DND-41 (cell line): ENCODE data around the gene KPNA1.
A peak's percentile ranks its signal among the peaks of the same experiment; 100 is the strongest.

Experiments
- ATAC-seq: fragments of 200-7000 bp; cut with Tn5 transposase; 3 replicates; pipeline ENCODE4 v1.9.1; 2021; ENCODE audit warnings: low read depth; ENCODE audit not compliant: insufficient read depth
- DNase-seq: peaks from one replicate; pipeline ENCODE4 v3.0.0-alpha.2; 2020
- H2AFZ ChIP-seq: 2 replicates; pipeline ENCODE4 v1.6.0; 2012; ENCODE audit warnings: low read depth, low read length
- H3K27ac ChIP-seq: 2 replicates; pipeline ENCODE4 v1.5.1; 2012; ENCODE audit warnings: low read length, inconsistent platforms
- H3K27me3 ChIP-seq: fragments of 200-600 bp; sonication (generic); 2 replicates; pipeline ENCODE4 v1.6.0; 2012; ENCODE audit warnings: low read length, mild to moderate bottlenecking, inconsistent platforms; ENCODE audit not compliant: insufficient read depth, poor library complexity
- H3K36me3 ChIP-seq: 2 replicates; pipeline ENCODE4 v1.5.1; 2012; ENCODE audit warnings: low read length, inconsistent platforms; ENCODE audit not compliant: insufficient read depth
- H3K4me1 ChIP-seq: 2 replicates; pipeline ENCODE4 v1.5.1; 2012; ENCODE audit warnings: mild to moderate bottlenecking, low read length; ENCODE audit not compliant: insufficient read depth
- H3K4me2 ChIP-seq: 2 replicates; pipeline ENCODE4 v1.6.0; 2012; ENCODE audit warnings: mild to moderate bottlenecking, moderate library complexity, low read length, inconsistent platforms; ENCODE audit not compliant: insufficient read depth
- H3K4me3 ChIP-seq, 2 experiments: fragments of 200-600 bp in 1 of 2; shearing (Covaris generic) in 1 of 2; 2 replicates each; pipeline ENCODE4 v1.5.1; 2012 to 2016; ENCODE audit warnings: inconsistent platforms in 2 of 2, low read length in 2 of 2, mild to moderate bottlenecking in 2 of 2, low read depth in 1 of 2, moderate library complexity in 1 of 2
- H3K79me2 ChIP-seq: 2 replicates; pipeline ENCODE4 v1.6.0; 2012; ENCODE audit warnings: low read length, inconsistent platforms; ENCODE audit not compliant: insufficient read depth
- H3K9ac ChIP-seq: 2 replicates; pipeline ENCODE4 v1.6.0; 2012; ENCODE audit warnings: low read depth, mild to moderate bottlenecking, inconsistent platforms, low read length, moderate library complexity
- H3K9me3 ChIP-seq: 2 replicates; pipeline ENCODE4 v1.5.1; 2012; ENCODE audit warnings: low read length, moderate library complexity, mild to moderate bottlenecking, inconsistent platforms; ENCODE audit not compliant: insufficient read depth, severe bottlenecking
- H4K20me1 ChIP-seq: 2 replicates; pipeline ENCODE4 v1.6.0; 2012; ENCODE audit warnings: low read length; ENCODE audit not compliant: insufficient read depth
- EZH2 ChIP-seq: IDR thresholded peaks from 3 replicates; pipeline ENCODE4 v1.6.1; 2012; ENCODE audit warnings: borderline replicate concordance, low read depth, mild to moderate bottlenecking, moderate library complexity, low read length, inconsistent platforms; ENCODE audit not compliant: severe bottlenecking
- TF ChIP-seq, protein P1 (sequence below): IDR thresholded peaks from 2 replicates; pipeline ENCODE4 v1.5.1; 2012; ENCODE audit warnings: borderline replicate concordance, low read length, moderate library complexity, mild to moderate bottlenecking; ENCODE audit not compliant: poor library complexity, severe bottlenecking; ENCODE audit errors: extremely low read depth

The KPNA1 gene

DNA sequence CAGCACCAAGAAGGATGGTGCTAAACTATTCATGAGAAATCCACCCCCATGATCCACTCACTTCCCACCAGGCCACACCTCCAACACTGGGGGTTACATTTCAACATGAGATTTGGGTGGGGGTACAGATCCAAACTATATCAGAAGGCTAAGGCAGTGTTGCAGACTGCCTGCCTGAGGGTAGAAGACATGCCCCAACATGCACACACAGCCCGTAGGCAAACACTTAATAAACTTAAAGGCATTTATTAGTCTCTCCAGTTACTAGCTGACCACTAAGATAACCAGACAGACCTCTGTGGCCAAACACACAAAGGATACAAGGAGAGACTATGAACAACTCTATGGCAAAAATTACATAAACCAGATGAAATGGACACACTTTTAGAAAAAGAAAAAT lies 120.6 kb downstream of the KPNA1 start:
- Histone ChIP-seq H3K4me3 (no peak overlapping the region), H3K27ac (no peak overlapping the region), H3K9ac (no peak overlapping the region), H3K4me1 (no peaks in the 10 kb centered on the region), H3K27me3 (no peaks in the 10 kb centered on the region), H4K20me1 (peaks cover 4% of the 10 kb centered on the region; the same call in 1 of the 2 replicates), H3K9me3 (no peaks in the 10 kb centered on the region), H3K79me2 (peaks cover 57% of the 10 kb centered on the region), H3K4me2 (no peak overlapping the region), H2AFZ (no peak overlapping the region), H3K36me3 (peaks cover 19% of the 10 kb centered on the region)
- TF ChIP-seq, protein P1, sequence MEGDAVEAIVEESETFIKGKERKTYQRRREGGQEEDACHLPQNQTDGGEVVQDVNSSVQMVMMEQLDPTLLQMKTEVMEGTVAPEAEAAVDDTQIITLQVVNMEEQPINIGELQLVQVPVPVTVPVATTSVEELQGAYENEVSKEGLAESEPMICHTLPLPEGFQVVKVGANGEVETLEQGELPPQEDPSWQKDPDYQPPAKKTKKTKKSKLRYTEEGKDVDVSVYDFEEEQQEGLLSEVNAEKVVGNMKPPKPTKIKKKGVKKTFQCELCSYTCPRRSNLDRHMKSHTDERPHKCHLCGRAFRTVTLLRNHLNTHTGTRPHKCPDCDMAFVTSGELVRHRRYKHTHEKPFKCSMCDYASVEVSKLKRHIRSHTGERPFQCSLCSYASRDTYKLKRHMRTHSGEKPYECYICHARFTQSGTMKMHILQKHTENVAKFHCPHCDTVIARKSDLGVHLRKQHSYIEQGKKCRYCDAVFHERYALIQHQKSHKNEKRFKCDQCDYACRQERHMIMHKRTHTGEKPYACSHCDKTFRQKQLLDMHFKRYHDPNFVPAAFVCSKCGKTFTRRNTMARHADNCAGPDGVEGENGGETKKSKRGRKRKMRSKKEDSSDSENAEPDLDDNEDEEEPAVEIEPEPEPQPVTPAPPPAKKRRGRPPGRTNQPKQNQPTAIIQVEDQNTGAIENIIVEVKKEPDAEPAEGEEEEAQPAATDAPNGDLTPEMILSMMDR, result no peak
- no peak for TF ChIP-seq EZH2
- ATAC-seq (no peak), DNase-seq (no peak)

DNA sequence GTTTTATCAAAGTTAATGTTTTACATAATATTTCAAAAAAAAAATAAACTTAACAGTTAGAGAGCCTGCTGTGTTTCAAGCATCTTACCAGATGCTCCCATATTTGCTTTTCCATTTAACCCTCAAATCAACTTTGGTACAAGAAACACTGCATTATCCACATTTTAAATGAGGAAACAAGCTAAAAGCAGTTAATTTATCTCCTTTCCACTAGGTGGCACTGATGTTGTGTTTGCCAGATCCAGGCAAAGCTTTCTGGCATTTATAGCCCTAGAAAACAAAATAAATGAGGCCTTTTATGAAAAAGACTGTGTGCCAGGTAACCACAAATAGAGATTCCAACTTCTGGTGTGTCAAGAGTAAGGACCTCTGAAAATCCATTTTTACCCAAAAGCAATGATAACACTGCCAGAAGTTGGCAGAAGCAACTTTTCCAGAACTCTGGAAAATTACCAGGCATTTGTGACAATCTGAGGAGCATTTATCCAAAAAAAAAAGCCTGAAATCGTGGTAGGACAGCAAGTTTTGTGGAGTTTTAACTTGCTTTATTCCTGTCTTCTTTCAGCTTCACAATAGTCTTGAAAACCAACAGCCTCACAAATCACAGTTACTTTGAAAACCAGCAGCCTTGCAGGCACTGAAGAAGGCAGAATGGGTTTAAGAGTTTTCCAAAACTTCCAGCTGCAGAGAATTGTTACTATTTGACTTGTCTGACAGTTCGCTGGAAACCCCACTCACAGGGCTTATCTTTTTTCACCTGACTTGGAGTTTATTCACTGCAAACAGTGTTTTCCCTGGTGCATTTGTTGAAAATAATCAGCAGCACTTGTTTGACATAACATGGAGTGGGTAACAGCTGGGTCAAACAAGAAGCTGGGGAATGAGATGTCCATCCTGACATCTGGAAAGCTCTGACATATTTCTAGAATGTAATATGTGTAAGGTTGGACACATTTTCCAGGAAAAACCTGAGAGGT lies 121.6 kb downstream of the KPNA1 start:
- H2AFZ ChIP-seq, result no peak overlapping the region
- H3K4me1 ChIP-seq, result peaks cover 4% of the 10 kb centered on the region; the same call in 1 of the 2 replicates
- peak; percentile 70 for ATAC-seq
- no peak overlapping the region for H3K9ac ChIP-seq
- TF ChIP-seq, protein P1, result peak; percentile 82
- TF ChIP-seq EZH2, result no peak
- no peaks in the 10 kb centered on the region for H3K9me3 ChIP-seq
- H3K4me2 ChIP-seq, result no peak overlapping the region
- DNase-seq, result peak; percentile 34
- H3K27me3 ChIP-seq, result no peaks in the 10 kb centered on the region
- H3K4me3 ChIP-seq, result no peak overlapping the region
- peaks cover 62% of the 10 kb centered on the region for H3K79me2 ChIP-seq
- H3K36me3 ChIP-seq, result peaks cover 19% of the 10 kb centered on the region
- H4K20me1 ChIP-seq, result peaks cover 4% of the 10 kb centered on the region; the same call in 1 of the 2 replicates
- H3K27ac ChIP-seq, result no peak overlapping the region

DNA sequence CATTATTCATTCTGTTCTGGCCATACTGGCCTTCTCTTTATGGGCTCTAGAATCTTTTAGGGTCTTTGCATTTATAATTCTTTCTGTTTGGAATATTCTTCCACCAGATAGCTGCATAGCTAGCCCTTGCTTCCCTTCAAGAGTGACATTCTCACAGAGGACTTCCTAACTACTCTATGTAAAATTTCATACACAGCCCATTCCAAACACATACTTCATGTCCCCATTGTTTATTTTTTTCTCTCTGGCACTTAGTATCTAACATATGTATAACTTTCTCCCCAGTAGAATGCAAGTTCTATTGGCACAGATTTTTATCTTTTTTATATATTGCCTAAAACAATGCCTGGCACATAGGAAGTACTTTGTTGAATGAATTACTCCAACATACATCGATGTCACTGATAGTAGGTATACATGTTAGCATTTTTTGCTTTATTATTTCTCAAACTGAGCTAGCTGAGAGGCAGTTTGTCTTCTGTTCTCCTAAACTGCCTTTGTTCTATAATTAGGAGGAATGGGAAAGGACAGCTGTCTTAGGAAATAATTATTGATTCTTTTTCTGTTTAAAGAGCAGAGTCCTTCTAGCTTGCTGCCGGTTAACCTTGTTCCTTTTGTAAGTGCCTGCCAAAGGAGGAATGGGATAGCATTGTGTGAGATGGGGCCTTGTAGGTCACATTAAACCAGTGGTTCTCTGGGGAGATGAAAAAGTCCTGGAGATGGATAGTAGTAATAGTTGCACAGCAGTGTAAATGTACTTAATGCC lies 122.9 kb downstream of the KPNA1 start:
- Histone ChIP-seq H3K9me3 (no peaks in the 10 kb centered on the region), H3K27me3 (no peaks in the 10 kb centered on the region), H3K4me3 (no peak overlapping the region), H3K79me2 (peaks cover 74% of the 10 kb centered on the region), H3K27ac (no peak overlapping the region), H3K36me3 (peaks cover 20% of the 10 kb centered on the region), H4K20me1 (peaks cover 4% of the 10 kb centered on the region; the same call in 1 of the 2 replicates), H3K4me2 (no peak overlapping the region), H3K9ac (no peak overlapping the region), H3K4me1 (peaks cover 17% of the 10 kb centered on the region), H2AFZ (no peak overlapping the region)
- no peak for ATAC-seq
- TF ChIP-seq EZH2, result no peak
- TF ChIP-seq, protein P1, result no peak
- no peak for DNase-seq
